ENCODE results near the gene UNC45A. TPM values are rescaled to one million over a fixed set of nuclear protein-coding genes. Genes with fewer than 3 reads are reported as not detected.

The UNC45A gene
- total RNA-seq, 6 experiments from 2014 or later: 13.3 to 33.0 (median 25.4) TPM

GRCh38 chr15:90946538-90946937, 11.5 kb downstream of the UNC45A start:
- H3K4me1 ChIP-seq: no peaks in the 10 kb centered on the region
- peak in 1 of 3 donors; percentile 44 for DNase-seq
- peaks cover 0 to 83% (median 38%) of the 10 kb centered on the region in 4 donors for H3K36me3 ChIP-seq
- TF ChIP-seq POLR2A (IDR thresholded peaks at IDR 0.05): no peak
- TF ChIP-seq CTCF (IDR thresholded peaks at IDR 0.05): no peak
- ATAC-seq: peak in 1 of 4 donors; percentile 14
- intact Hi-C loops (cut with DNase I): no loop called here
- no peaks in the 10 kb centered on the region for H3K9me3 ChIP-seq
- no peak overlapping the region for H3K27ac ChIP-seq
- H3K4me3 ChIP-seq: no peak overlapping the region
- WGBS (ENCODE audit: insufficient coverage, low coverage, low lambda C conversion rate, missing lambda C conversion rate): 90% methylated on average over 8 of the region's 16 CpGs
- no peaks in the 10 kb centered on the region for H3K27me3 ChIP-seq

GRCh38 chr15:90946941-90947576, 12.0 kb downstream of the UNC45A start:
- ATAC-seq: no peak
- 88% methylated on average over 4 of the region's 8 CpGs for WGBS (ENCODE audit: insufficient coverage, low coverage, low lambda C conversion rate, missing lambda C conversion rate)
- Histone ChIP-seq H3K36me3 (peaks cover 0 to 78% (median 36%) of the 10 kb centered on the region in 4 donors), H3K4me1 (no peaks in the 10 kb centered on the region), H3K4me3 (no peak overlapping the region), H3K27ac (no peak overlapping the region), H3K9me3 (no peaks in the 10 kb centered on the region), H3K27me3 (no peaks in the 10 kb centered on the region)
- intact Hi-C loops (cut with DNase I): no loop called here
- TF ChIP-seq CTCF (IDR thresholded peaks at IDR 0.05): no peak
- TF ChIP-seq POLR2A (IDR thresholded peaks at IDR 0.05): no peak
- no peak for DNase-seq

- WGBS (ENCODE audit: insufficient coverage, low coverage, low lambda C conversion rate, missing lambda C conversion rate): 100% methylated on average over 2 of the region's 18 CpGs
- Histone ChIP-seq H3K27me3 (no peaks in the 10 kb centered on the region), H3K27ac (no peak overlapping the region), H3K4me3 (no peak overlapping the region), H3K36me3 (peaks cover 0 to 74% (median 30%) of the 10 kb centered on the region in 4 donors), H3K9me3 (no peaks in the 10 kb centered on the region), H3K4me1 (no peaks in the 10 kb centered on the region)
- ATAC-seq (no peak), DNase-seq (no peak)
- intact Hi-C loops (cut with DNase I): no loop called here
- no peak for TF ChIP-seq CTCF (IDR thresholded peaks at IDR 0.05)
- no peak for TF ChIP-seq POLR2A (IDR thresholded peaks at IDR 0.05)
Observed at GRCh38 chr15:90947577-90948357, 12.7 kb downstream of the UNC45A start.

- no peak for TF ChIP-seq CTCF (IDR thresholded peaks at IDR 0.05)
- no peak for TF ChIP-seq POLR2A (IDR thresholded peaks at IDR 0.05)
Observed at GRCh38 chr15:90948506-90948905, 13.4 kb downstream of the UNC45A start.

More at GRCh38 chr15:90948506-90948905, 13.4 kb downstream of the UNC45A start:
- peaks cover 0 to 74% (median 25%) of the 10 kb centered on the region in 4 donors for H3K36me3 ChIP-seq
- H3K9me3 ChIP-seq: no peaks in the 10 kb centered on the region
- DNase-seq: peak in 1 of 3 donors; percentile 30
- H3K27ac ChIP-seq: no peak overlapping the region
- WGBS (ENCODE audit: insufficient coverage, low coverage, low lambda C conversion rate, missing lambda C conversion rate): no CpG with 5 or more reads among the region's 8 CpGs
- H3K27me3 ChIP-seq: no peaks in the 10 kb centered on the region
- intact Hi-C loops (cut with DNase I): no loop called here
- ATAC-seq: no peak
- no peak overlapping the region for H3K4me3 ChIP-seq
- H3K4me1 ChIP-seq: no peaks in the 10 kb centered on the region

Measured in right lobe of liver (tissue), 6 donors.